DOHH2 (cell line): ENCODE results near the gene DBX2.

ENCODE experiments used
- H3F3A ChIP-seq: fragments of 200-600 bp; sonication (generic), shearing (Covaris generic); 2 replicates; pipeline ENCODE4 v1.6.0; 2016; ENCODE audit warnings: antibody characterized with exemption, mild to moderate bottlenecking; ENCODE audit not compliant: control insufficient read depth, insufficient read depth
- H3K27ac ChIP-seq: fragments of 200-600 bp; sonication (generic); 2 replicates; pipeline ENCODE4 v1.5.1; 2014; ENCODE audit warnings: low read depth, mild to moderate bottlenecking, low read length, moderate library complexity
- H3K27me3 ChIP-seq: fragments of 200-600 bp; sonication (generic); 2 replicates; pipeline ENCODE4 v1.6.1; 2014; ENCODE audit warnings: mild to moderate bottlenecking, low read length, mixed read lengths; ENCODE audit not compliant: control insufficient read depth
- H3K36me3 ChIP-seq: fragments of 200-600 bp; sonication (generic); 2 replicates; pipeline ENCODE4 v1.6.1; 2014; ENCODE audit warnings: mild to moderate bottlenecking, low read length, moderate library complexity, mixed read lengths; ENCODE audit not compliant: control insufficient read depth
- H3K4me1 ChIP-seq: fragments of 200-600 bp; sonication (generic); 2 replicates; pipeline ENCODE4 v1.6.1; 2014; ENCODE audit warnings: mild to moderate bottlenecking, low read length, mixed read lengths; ENCODE audit not compliant: control insufficient read depth
- H3K4me2 ChIP-seq: fragments of 200-600 bp; sonication (generic); 2 replicates; pipeline ENCODE4 v1.6.0; 2014; ENCODE audit warnings: mild to moderate bottlenecking, low read length, moderate library complexity
- H3K4me3 ChIP-seq: fragments of 200-600 bp; sonication (generic); 2 replicates; pipeline ENCODE4 v1.5.1; 2014; ENCODE audit warnings: mild to moderate bottlenecking, low read length, mixed read lengths
- H3K79me2 ChIP-seq: fragments of 200-600 bp; sonication (generic); 2 replicates; pipeline ENCODE4 v1.6.1; 2014; ENCODE audit warnings: mild to moderate bottlenecking, low read length, mixed read lengths; ENCODE audit not compliant: control insufficient read depth
- H3K9me2 ChIP-seq: fragments of 200-600 bp; sonication (generic); replicated peaks from 2 replicates; pipeline ENCODE4 v1.6.1; 2014; ENCODE audit warnings: mild to moderate bottlenecking, low read length, mixed read lengths; ENCODE audit not compliant: control insufficient read depth
- H3K9me3 ChIP-seq: fragments of 200-600 bp; sonication (generic); 2 replicates; pipeline ENCODE4 v1.6.1; 2014; ENCODE audit warnings: antibody characterized with exemption, low read length, mixed read lengths; ENCODE audit not compliant: control insufficient read depth, insufficient read depth
- H4K20me1 ChIP-seq: fragments of 200-600 bp; sonication (generic); 2 replicates; pipeline ENCODE4 v1.6.0; 2014; ENCODE audit warnings: low read depth, mild to moderate bottlenecking, antibody characterized with exemption, low read length, moderate library complexity; ENCODE audit not compliant: control insufficient read depth, insufficient read depth
- CTCF ChIP-seq: fragments of 200-600 bp; sonication (generic); IDR thresholded peaks from one replicate; pipeline ENCODE4 v1.5.1; 2014; ENCODE audit warnings: antibody characterized with exemption, mild to moderate bottlenecking, low read depth, low read length; ENCODE audit not compliant: poor library complexity, severe bottlenecking
- EZH2phosphoT487 ChIP-seq: fragments of 200-600 bp; sonication (generic); IDR thresholded peaks from 2 replicates; pipeline ENCODE4 v1.6.1; 2017; ENCODE audit warnings: borderline replicate concordance, mild to moderate bottlenecking, antibody characterized with exemption, low read length, moderate library complexity, mixed read lengths

Gene DBX2

GRCh38 chr12:45060976-45061375, 10.1 kb upstream of the DBX2 start:
- no peaks in the 10 kb centered on the region for H3K36me3 ChIP-seq
- H3K27me3 ChIP-seq: no peaks in the 10 kb centered on the region
- no peak overlapping the region for H3K4me2 ChIP-seq
- no peak overlapping the region for H3K27ac ChIP-seq
- no peaks in the 10 kb centered on the region for H3F3A ChIP-seq
- no peaks in the 10 kb centered on the region for H3K9me3 ChIP-seq
- H3K4me3 ChIP-seq: no peak overlapping the region
- TF ChIP-seq CTCF (no peak), EZH2phosphoT487 (no peak)
- no peaks in the 10 kb centered on the region for H3K79me2 ChIP-seq
- H4K20me1 ChIP-seq: no peaks in the 10 kb centered on the region
- no peaks in the 10 kb centered on the region for H3K9me2 ChIP-seq
- no peaks in the 10 kb centered on the region for H3K4me1 ChIP-seq

- Histone ChIP-seq H3K9me3 (no peaks in the 10 kb centered on the region), H4K20me1 (no peaks in the 10 kb centered on the region), H3K27ac (no peak overlapping the region), H3K27me3 (no peaks in the 10 kb centered on the region), H3K79me2 (no peaks in the 10 kb centered on the region), H3K4me1 (no peaks in the 10 kb centered on the region), H3K4me3 (no peak overlapping the region), H3K36me3 (no peaks in the 10 kb centered on the region), H3F3A (no peaks in the 10 kb centered on the region), H3K4me2 (no peak overlapping the region), H3K9me2 (no peaks in the 10 kb centered on the region)
- TF ChIP-seq CTCF (no peak), EZH2phosphoT487 (no peak)
Measured at GRCh38 chr12:45051572-45052125, 750 bp upstream of the DBX2 start.

- Histone ChIP-seq H3F3A (no peaks in the 10 kb centered on the region), H3K79me2 (no peaks in the 10 kb centered on the region), H3K27me3 (no peaks in the 10 kb centered on the region), H3K4me3 (no peak overlapping the region), H4K20me1 (no peaks in the 10 kb centered on the region), H3K4me2 (no peak overlapping the region), H3K27ac (no peak overlapping the region), H3K9me2 (no peaks in the 10 kb centered on the region), H3K36me3 (no peaks in the 10 kb centered on the region), H3K9me3 (no peaks in the 10 kb centered on the region), H3K4me1 (no peaks in the 10 kb centered on the region)
- TF ChIP-seq EZH2phosphoT487 (no peak), CTCF (no peak)
Measured at GRCh38 chr12:45049912-45050750, 768 bp downstream of the DBX2 start.
